ENCODE results near the gene CDC34. TPM values are rescaled to one million over a fixed set of nuclear protein-coding genes. Genes with fewer than 3 reads are reported as not detected.
A peak's percentile ranks its signal among the peaks of the same experiment; 100 is the strongest.

The CDC34 gene
- total RNA-seq, 2 experiments from 2014 or later, result 42.1 to 42.5 TPM

- Mint-ChIP-seq H3K9me3 (no peaks in the 10 kb centered on the region), H3K27ac (no peak overlapping the region), H3K4me1 (ENCODE audit: low read depth) (peaks cover 28% of the 10 kb centered on the region), H3K36me3 (ENCODE audit: low read depth) (no peaks in the 10 kb centered on the region), H3K27me3 (ENCODE audit: low read depth) (no peaks in the 10 kb centered on the region), H3K4me3 (no peak overlapping the region)
- CTCF ChIA-PET, result no interaction called here
- no peak for DNase-seq
- intact Hi-C loops (cut with micrococcal nuclease), result no loop called here
These were observed 17.3 kb upstream of the CDC34 start for GRCh38 chr19:514166-514663.

- H3K27me3 Mint-ChIP-seq (ENCODE audit: low read depth), result no peaks in the 10 kb centered on the region
- intact Hi-C loops (cut with micrococcal nuclease), result no loop called here
- peaks cover 6% of the 10 kb centered on the region for H3K4me1 Mint-ChIP-seq (ENCODE audit: low read depth)
- no peaks in the 10 kb centered on the region for H3K36me3 Mint-ChIP-seq (ENCODE audit: low read depth)
- no peaks in the 10 kb centered on the region for H3K9me3 Mint-ChIP-seq
- CTCF ChIA-PET, result interaction anchor here (0.6 to 1.1 kb wide), 2 partner anchors 8 to 12 kb away, joined by 3 to 4 read pairs; no protein-coding TSS in a partner anchor
- no peak overlapping the region for H3K4me3 Mint-ChIP-seq
- DNase-seq, result no peak
- H3K27ac Mint-ChIP-seq, result no peak overlapping the region
These were observed 13.6 kb upstream of the CDC34 start for GRCh38 chr19:517721-518597.

- H3K4me1 Mint-ChIP-seq (ENCODE audit: low read depth), result peaks cover 6% of the 10 kb centered on the region
- CTCF ChIA-PET, result interaction anchor here (0.6 to 1.1 kb wide), 2 partner anchors 9 to 12 kb away, joined by 3 to 4 read pairs; no protein-coding TSS in a partner anchor
- H3K36me3 Mint-ChIP-seq (ENCODE audit: low read depth), result no peaks in the 10 kb centered on the region
- H3K4me3 Mint-ChIP-seq, result no peak overlapping the region
- intact Hi-C loops (cut with micrococcal nuclease), result no loop called here
- H3K27ac Mint-ChIP-seq, result no peak overlapping the region
- no peaks in the 10 kb centered on the region for H3K27me3 Mint-ChIP-seq (ENCODE audit: low read depth)
- H3K9me3 Mint-ChIP-seq, result no peaks in the 10 kb centered on the region
- peak; percentile 62 for DNase-seq
These were observed 12.8 kb upstream of the CDC34 start for GRCh38 chr19:518598-519231.

- Mint-ChIP-seq H3K9me3 (no peaks in the 10 kb centered on the region), H3K4me3 (no peak overlapping the region)
- CTCF ChIA-PET, result no interaction called here
These were observed 12.1 kb upstream of the CDC34 start for GRCh38 chr19:519449-519865.

GRCh38 chr19:522726-523125 is 8.8 kb upstream of the CDC34 start:
- Mint-ChIP-seq H3K27ac (no peak overlapping the region), H3K9me3 (no peaks in the 10 kb centered on the region), H3K4me3 (no peak overlapping the region), H3K36me3 (ENCODE audit: low read depth) (no peaks in the 10 kb centered on the region), H3K4me1 (ENCODE audit: low read depth) (no peaks in the 10 kb centered on the region), H3K27me3 (ENCODE audit: low read depth) (no peaks in the 10 kb centered on the region)
- intact Hi-C loops (cut with micrococcal nuclease), result no loop called here
- CTCF ChIA-PET, result interaction anchor here (1.9 kb wide), 1 partner anchor 12 kb away, joined by 14 read pairs; no protein-coding TSS in a partner anchor
- no peak for DNase-seq

More at GRCh38 chr19:519449-519865, 12.1 kb upstream of the CDC34 start:
- intact Hi-C loops (cut with micrococcal nuclease), result no loop called here
- H3K27me3 Mint-ChIP-seq (ENCODE audit: low read depth), result no peaks in the 10 kb centered on the region
- DNase-seq, result no peak
- H3K4me1 Mint-ChIP-seq (ENCODE audit: low read depth), result peaks cover 4% of the 10 kb centered on the region
- H3K36me3 Mint-ChIP-seq (ENCODE audit: low read depth), result no peaks in the 10 kb centered on the region
- no peak overlapping the region for H3K27ac Mint-ChIP-seq

- Mint-ChIP-seq H3K4me3 (no peak overlapping the region), H3K27me3 (ENCODE audit: low read depth) (peaks cover 3% of the 10 kb centered on the region), H3K36me3 (ENCODE audit: low read depth) (no peaks in the 10 kb centered on the region), H3K27ac (no peak overlapping the region), H3K4me1 (ENCODE audit: low read depth) (peaks cover 3% of the 10 kb centered on the region), H3K9me3 (no peaks in the 10 kb centered on the region)
- CTCF ChIA-PET, result interaction anchor here (1.0 kb wide), 1 partner anchor 14 kb away, joined by 6 read pairs; no protein-coding TSS in a partner anchor
- intact Hi-C loops (cut with micrococcal nuclease), result no loop called here
- DNase-seq, result no peak
These were observed 7.4 kb upstream of the CDC34 start for GRCh38 chr19:524062-524674.

GRCh38 chr19:525029-525428 is 6.5 kb upstream of the CDC34 start:
- Mint-ChIP-seq H3K27ac (no peak overlapping the region), H3K9me3 (no peaks in the 10 kb centered on the region), H3K4me1 (ENCODE audit: low read depth) (peaks cover 3% of the 10 kb centered on the region), H3K36me3 (ENCODE audit: low read depth) (no peaks in the 10 kb centered on the region), H3K4me3 (no peak overlapping the region), H3K27me3 (ENCODE audit: low read depth) (peaks cover 3% of the 10 kb centered on the region)
- intact Hi-C loops (cut with micrococcal nuclease), result no loop called here
- no peak for DNase-seq
- CTCF ChIA-PET, result no interaction called here

- intact Hi-C loops (cut with micrococcal nuclease), result no loop called here
These were observed 5.6 kb upstream of the CDC34 start for GRCh38 chr19:525857-526419.

GRCh38 chr19:530134-531008 is 1.2 kb upstream of the CDC34 start:
- CTCF ChIA-PET, result interaction anchor here (0.7 to 3.9 kb wide), 4 partner anchors 12 to 866 kb away, joined by 3 to 16 read pairs (median 5); no protein-coding TSS in a partner anchor
- Mint-ChIP-seq H3K27ac (peak overlapping the region; percentile 77), H3K9me3 (no peaks in the 10 kb centered on the region), H3K4me3 (peak overlapping the region; percentile 77), H3K36me3 (ENCODE audit: low read depth) (no peaks in the 10 kb centered on the region), H3K4me1 (ENCODE audit: low read depth) (peaks cover 26% of the 10 kb centered on the region), H3K27me3 (ENCODE audit: low read depth) (peaks cover 3% of the 10 kb centered on the region)
- intact Hi-C loops (cut with micrococcal nuclease), result loop anchor here (1.0 to 5.0 kb wide), 5 partner anchors 19 to 132 kb away; partner anchors contain the start of genes BSG, POLRMT, RNF126 and TPGS1
- DNase-seq, result no peak

More at GRCh38 chr19:525857-526419, 5.6 kb upstream of the CDC34 start:
- CTCF ChIA-PET, result no interaction called here
- Mint-ChIP-seq H3K4me1 (ENCODE audit: low read depth) (peaks cover 9% of the 10 kb centered on the region), H3K9me3 (no peaks in the 10 kb centered on the region), H3K4me3 (no peak overlapping the region), H3K27me3 (ENCODE audit: low read depth) (peaks cover 3% of the 10 kb centered on the region), H3K27ac (no peak overlapping the region), H3K36me3 (ENCODE audit: low read depth) (no peaks in the 10 kb centered on the region)
- DNase-seq, result no peak

- intact Hi-C loops (cut with micrococcal nuclease), result loop anchor here (1.0 to 5.0 kb wide), 5 partner anchors 20 to 131 kb away; partner anchors contain the start of genes BSG, POLRMT, RNF126 and TPGS1
- CTCF ChIA-PET, result interaction anchor here (1.1 to 3.9 kb wide), 4 partner anchors 10 to 20 kb away, joined by 3 to 32 read pairs (median 12); no protein-coding TSS in a partner anchor
- peaks cover 26% of the 10 kb centered on the region for H3K4me1 Mint-ChIP-seq (ENCODE audit: low read depth)
- peak overlapping the region; percentile 77 for H3K27ac Mint-ChIP-seq
- peak; percentile 82 for DNase-seq
- H3K4me3 Mint-ChIP-seq, result peak overlapping the region; percentile 77
- H3K27me3 Mint-ChIP-seq (ENCODE audit: low read depth), result peaks cover 3% of the 10 kb centered on the region
- H3K9me3 Mint-ChIP-seq, result no peaks in the 10 kb centered on the region
- H3K36me3 Mint-ChIP-seq (ENCODE audit: low read depth), result peaks cover 1% of the 10 kb centered on the region
These were observed 379 bp upstream of the CDC34 start for GRCh38 chr19:531009-531752.
